Stimulated activated CD4-positive, alpha-beta T cell treated with anti-CD3 and anti-CD28 coated beads, Interleukin-1b, Interleukin-23, amount 100 ng/mL, for 4 hours (primary cell): ENCODE data around the gene OPCML.

Source experiments
- DNase-seq, 2 donors: peaks; one replicate each; pipeline ENCODE4 v3.0.0-alpha.2; 2020; ENCODE audit warnings: low read depth in 2 of 2

Gene OPCML

GRCh38 chr11:132898021-132898420 lies 634.3 kb downstream of the OPCML start:
- DNase-seq, result no peak

GRCh38 chr11:132895340-132895739 lies 637.0 kb downstream of the OPCML start:
- no peak for DNase-seq

GRCh38 chr11:132894606-132895005 lies 637.7 kb downstream of the OPCML start:
- no peak for DNase-seq

- DNase-seq, result no peak
Measured at GRCh38 chr11:132892876-132893275, 639.4 kb downstream of the OPCML start.

GRCh38 chr11:132888226-132888625 lies 644.1 kb downstream of the OPCML start:
- DNase-seq, result no peak

- DNase-seq, result no peak
Measured at GRCh38 chr11:132886335-132886734, 646.0 kb downstream of the OPCML start.

- no peak for DNase-seq
Measured at GRCh38 chr11:132883241-132883640, 649.1 kb downstream of the OPCML start.

GRCh38 chr11:132881622-132882021 lies 650.7 kb downstream of the OPCML start:
- no peak for DNase-seq

- DNase-seq, result no peak
Measured at GRCh38 chr11:132878111-132878510, 654.2 kb downstream of the OPCML start.

GRCh38 chr11:132876705-132877104 lies 655.6 kb downstream of the OPCML start:
- no peak for DNase-seq

GRCh38 chr11:132876239-132876638 lies 656.1 kb downstream of the OPCML start:
- DNase-seq, result no peak

GRCh38 chr11:132874638-132875037 lies 657.7 kb downstream of the OPCML start:
- no peak for DNase-seq

- no peak for DNase-seq
Measured at GRCh38 chr11:132873841-132874240, 658.5 kb downstream of the OPCML start.

GRCh38 chr11:132872211-132872610 lies 660.1 kb downstream of the OPCML start:
- no peak for DNase-seq

GRCh38 chr11:132866783-132867545 lies 665.3 kb downstream of the OPCML start:
- no peak for DNase-seq

GRCh38 chr11:132865623-132866022 lies 666.7 kb downstream of the OPCML start:
- no peak for DNase-seq

GRCh38 chr11:132864811-132865576 lies 667.3 kb downstream of the OPCML start:
- DNase-seq, result no peak

GRCh38 chr11:132862933-132863332 lies 669.4 kb downstream of the OPCML start:
- DNase-seq, result no peak

- no peak for DNase-seq
Measured at GRCh38 chr11:132862137-132862536, 670.2 kb downstream of the OPCML start.

GRCh38 chr11:132859306-132859705 lies 673.0 kb downstream of the OPCML start:
- no peak for DNase-seq

- DNase-seq, result no peak
Measured at GRCh38 chr11:132858223-132858622, 674.1 kb downstream of the OPCML start.

GRCh38 chr11:132856032-132856431 lies 676.3 kb downstream of the OPCML start:
- no peak for DNase-seq

GRCh38 chr11:132855516-132855915 lies 676.8 kb downstream of the OPCML start:
- no peak for DNase-seq
